HG03103 (cell line): Measurements from ENCODE around the gene VASH1.

Source experiments
- ATAC-seq: cut with Tn5 transposase; IDR thresholded peaks from one replicate; pipeline ENCODE4 v1.9.1; 2021; ENCODE audit warnings: low read depth; ENCODE audit not compliant: unreplicated experiment

VASH1 gene

DNA sequence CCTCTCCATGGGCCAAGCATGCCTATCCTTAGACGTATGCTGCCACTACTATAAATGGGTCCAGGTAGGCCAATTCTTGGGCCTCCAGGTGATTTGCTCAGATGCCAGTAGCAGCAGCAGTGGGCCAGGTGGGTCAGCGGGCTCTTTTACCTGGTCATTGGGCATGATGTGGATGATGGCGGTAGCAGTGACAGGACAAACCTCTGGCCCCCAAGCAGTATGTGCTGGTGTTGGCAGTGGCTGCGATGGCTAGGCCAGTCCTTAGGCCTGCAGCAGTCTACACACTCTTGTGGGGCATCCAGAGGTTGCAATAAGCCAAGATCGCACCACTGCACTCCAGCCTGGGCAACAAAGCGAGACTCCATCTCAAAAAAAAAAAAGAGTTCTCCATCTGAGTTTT is 19.1 kb upstream of the VASH1 start:
- ATAC-seq: no peak

DNA sequence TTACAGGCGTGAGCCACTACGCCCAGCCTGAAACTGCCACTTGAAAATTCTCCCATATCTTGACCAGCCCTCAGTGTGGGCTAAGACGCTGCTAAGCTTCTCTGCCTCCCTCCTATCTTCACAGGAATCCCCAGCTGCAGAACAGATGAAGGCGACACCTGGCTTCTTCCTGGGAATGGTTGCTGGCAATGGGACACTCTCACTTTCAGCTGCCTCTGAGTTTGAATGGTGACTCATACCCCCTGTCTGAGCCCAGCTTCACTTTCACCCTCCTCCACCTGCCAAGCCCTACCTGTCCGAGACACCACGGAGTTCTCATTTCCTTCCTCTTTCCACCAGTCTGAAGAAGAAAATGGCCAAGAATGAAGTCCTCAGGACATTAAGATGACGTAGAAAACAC is 18.3 kb upstream of the VASH1 start:
- no peak for ATAC-seq

DNA sequence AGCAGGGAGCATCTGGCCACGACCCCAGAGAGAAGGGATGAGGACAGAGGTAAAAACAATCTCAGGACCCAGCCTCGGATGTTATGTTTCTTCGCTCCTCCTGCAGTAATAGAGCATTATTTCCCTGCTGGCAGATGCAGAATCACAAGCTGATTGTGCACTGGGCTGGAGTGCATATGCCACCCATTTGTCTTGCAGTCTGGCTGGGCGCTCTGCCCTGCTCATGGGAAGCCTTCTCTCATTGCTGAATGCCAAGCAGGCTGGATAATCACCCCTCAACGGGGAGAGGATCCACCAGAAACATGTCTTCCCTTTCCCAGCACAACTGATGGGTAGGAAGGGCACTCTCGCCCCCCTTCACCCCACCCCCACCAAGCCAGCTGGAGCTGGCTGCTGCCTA is 8.5 kb upstream of the VASH1 start:
- no peak for ATAC-seq

DNA sequence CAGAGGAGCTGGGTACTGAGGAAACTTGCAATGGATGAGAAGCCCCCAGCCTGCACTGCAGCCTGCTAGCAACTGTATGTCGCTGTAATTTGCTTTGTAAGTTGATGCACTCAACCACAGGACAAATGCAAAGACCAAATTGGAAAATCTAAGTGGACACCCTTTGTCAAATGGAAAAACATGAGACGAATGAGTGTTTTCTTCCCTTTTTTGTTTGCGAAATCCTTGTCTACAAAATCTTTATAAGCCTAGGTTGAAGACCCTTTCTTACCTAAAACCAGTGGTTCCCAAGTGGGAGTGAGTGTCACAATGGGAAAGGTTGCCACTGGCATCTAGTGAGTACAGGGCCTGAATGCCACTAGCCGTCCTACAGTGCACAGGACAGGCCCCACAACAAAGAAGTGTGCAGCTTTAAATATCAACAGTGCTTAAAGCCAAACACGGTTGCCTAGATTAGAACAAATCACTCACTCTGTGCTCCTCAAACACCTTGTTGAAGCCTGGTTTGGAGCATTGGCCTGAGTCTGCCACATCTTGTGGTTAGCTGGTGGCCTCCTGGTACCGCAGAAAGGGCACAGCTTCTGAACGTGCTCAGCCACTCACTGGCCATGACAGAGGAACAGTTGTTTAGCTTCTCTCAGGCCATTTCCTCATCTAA is 7.6 kb upstream of the VASH1 start:
- no peak for ATAC-seq

DNA sequence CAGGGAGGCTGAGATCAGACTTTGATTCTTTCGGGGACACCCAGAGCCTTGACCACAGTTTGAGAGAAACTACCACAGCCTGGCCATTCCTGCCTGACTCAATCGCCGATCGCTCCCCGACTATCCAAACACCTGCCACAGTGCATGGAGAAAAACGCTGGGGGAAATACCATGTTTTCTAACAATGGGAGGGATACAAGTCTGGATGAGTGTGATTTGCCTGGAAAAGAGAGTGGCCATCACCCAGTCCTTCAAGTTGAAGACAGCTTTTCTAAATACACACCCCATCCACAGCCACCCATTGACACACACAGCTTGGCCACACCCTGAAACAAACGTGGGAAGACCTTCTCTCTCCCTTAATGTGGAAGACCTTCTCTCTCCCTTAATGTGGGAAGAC is 6.7 kb upstream of the VASH1 start:
- ATAC-seq: no peak

DNA sequence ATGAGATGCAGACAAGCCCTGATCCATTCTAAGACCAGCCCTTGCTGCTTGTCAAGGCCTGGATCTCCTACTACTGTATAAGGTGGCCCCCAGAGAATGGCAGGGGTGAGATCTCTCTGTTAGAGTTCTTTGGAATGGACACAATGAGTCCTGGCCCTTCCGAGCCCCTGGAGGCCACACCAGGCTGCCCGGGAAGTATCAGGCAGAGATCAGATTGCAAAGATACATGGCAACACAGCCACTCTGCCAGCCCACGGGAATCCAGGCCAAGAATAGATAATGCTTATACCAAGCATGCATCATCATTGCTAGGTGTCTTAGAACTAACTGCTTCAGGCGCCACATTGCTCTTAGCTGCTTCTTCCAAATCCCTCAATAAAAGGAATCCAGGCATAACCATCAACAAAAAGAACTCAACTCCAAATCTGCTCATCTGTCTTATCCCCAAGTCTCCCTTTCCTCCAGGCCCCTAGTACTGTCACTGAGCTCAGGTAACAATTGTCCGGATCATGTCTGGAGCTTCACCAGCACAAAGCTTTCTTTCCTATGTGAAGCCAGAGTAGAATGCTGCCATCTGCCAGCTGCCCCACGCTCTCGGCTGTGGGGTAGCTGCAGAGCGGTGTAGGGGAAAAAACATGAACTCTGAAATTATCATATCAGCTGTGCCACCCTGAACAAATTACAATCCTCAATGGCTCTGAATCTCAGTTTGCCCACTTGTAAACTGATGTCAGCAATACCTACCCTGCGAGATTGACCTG is 5.5 kb upstream of the VASH1 start:
- ATAC-seq: no peak

DNA sequence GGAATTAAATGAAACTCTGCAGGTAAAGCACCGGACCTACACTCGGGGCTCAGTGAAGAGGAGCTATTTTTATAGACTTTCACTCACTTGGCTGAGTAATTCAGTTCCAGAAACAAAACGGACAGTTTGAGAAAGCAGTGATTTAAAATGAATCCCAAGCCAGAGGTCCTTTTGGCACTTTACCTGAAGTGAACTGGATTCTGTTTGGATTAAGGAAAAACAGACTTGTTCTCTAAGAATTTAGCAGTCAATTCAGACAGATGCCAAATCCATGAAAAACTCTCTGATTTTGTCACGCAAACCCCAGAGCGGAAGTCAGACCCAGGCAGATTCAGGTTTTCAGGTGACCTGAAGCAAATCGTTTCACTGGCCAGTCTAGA is 4.9 kb upstream of the VASH1 start:
- no peak for ATAC-seq

DNA sequence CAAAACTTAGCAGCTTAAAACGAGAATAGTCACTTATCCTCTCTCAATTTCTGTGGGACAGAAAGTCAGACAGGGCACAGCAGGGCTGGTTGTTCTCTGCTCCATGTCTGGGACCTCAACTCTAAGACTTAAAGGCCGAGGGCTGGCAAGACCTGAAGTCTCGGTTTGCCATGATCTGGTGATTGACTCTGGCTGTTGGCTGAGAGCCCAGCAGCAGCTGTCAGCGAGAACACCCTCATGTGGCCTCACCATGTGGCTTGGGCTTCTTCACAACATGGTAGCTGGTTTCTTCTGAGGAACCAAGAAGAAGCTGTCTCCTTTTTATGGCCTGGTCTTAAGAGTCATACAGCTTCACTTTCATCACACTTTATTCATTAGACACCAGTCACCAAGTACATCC is 1.7 kb upstream of the VASH1 start:
- no peak for ATAC-seq

DNA sequence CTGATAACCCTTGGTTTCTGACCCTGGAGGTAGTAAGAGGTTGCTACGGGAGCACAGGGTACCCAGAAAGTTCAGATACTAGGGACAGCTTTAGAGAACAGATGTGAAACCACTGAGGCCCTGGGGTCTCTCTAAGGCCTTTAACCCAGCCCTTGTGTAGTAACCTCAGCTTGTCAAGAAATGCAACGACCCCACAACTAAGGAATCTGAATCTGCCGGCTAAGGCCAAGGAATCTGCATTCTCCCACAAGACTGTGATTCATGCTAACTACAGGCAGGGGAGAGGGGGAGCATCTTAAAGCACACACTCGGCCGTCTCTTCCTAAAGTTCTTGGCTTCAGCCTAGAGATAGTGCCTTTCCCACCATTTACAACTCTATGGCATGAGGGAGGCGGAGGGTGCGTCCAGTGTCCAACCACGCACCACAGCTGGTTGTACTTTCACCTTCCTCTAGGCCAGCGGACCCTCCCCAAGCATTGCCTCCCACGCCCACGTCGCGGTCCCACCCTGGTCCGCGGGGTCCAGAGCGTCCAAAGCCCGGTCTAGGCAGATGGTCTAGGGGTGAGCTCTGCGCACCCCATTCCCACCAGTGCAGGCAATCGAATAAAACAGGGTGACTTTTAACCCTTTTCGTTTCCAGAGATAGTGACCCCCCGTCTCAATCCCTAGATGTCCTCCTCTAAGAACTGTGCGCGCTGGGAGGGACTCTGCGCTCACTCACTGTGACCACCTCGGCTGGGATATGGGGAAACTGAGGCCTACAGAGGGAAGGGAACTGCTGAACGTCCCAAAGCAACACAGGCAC is 735 bp upstream of the VASH1 start:
- no peak for ATAC-seq

DNA sequence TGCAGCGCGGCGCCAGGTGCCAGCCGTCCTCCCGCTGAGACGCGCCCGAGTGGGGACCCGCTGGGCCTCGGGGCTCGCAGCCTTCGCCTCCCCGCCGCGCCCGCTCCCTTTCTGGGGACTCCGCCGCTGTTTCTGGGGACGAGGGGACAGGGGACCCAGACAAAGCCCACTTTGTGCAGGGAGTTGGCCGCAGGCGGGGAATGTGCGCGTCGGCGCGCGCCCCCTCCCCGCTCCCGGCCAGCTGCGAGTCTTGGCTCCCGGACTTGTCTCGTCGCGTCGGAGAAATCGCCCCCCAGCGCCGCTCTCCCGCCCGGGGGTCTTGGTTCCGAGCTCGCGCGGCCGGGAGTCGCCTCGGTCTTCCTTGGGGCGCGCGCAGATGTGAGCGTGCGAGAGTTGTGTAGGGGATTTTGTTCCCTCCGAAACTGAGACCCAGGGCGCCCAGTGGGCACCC is 717 bp downstream of the VASH1 start:
- ATAC-seq: no peak

DNA sequence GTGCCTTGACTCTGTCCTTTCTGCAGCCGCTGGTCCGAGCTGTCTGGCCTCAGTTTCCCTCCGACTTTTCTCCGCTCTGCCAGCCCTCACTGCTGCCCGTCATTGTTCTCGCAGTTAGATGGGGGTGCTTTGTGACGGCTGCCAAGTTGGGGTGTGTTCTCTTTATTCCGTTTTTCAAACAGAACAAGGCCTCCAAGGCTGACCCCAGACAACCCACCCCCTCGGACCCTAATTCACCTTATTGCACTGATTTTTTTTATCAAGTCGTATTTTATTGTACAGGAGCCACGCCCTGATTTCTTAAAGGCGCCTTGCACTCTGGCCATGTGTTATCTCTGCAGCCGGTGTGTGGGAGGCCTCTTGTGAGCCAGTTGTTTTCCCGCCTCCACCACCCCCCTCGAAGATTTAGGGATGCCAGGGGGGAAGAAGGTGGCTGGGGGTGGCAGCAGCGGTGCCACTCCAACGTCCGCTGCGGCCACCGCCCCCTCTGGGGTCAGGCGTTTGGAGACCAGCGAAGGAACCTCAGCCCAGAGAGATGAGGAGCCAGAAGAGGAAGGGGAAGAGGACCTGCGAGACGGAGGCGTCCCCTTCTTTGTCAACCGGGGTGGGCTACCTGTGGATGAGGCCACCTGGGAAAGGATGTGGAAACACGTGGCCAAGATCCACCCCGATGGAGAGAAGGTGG is 1.3 kb downstream of the VASH1 start:
- no peak for ATAC-seq

DNA sequence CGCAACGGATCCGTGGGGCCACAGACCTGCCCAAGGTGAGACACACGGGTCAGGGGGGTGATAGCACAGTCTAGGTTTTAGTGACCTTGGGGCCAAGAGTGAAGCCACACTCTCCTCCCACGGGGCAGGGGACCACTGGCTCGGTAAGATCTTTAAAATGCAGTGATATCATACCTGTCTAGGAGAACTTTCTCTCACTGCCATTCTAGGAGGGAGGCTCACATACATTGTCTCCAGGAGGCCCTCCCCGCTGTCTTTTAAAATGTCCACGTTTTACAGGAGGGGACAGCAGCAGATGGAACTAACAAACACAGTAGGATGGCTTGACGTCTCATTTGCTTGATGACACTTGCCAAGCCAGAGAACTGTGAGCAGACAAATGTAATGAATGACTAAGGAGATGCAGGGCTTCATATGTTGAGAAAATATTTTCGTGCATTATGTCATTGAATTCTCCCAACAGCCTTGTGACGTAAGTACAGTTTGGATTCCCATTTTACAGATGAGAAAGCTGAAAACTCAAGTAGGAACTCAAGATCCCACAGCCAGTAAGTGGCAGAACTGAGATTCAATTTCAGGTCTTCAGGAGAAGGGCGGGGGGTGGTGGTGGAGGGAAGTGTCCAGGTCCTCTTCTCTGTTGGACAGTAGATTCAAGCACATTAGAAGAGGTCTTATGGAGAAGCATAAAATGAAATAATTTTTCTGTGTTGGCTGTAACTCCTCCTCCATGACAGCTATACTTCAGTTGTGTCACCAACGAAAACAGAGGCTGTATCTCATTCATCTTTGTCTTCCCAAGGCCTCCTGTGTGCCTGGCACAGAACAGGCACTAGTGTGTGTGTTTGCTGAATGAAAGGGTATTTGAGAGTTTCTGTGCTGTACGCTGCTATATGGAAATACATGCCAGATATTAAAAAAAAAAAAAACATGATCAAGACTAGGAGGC is 2.1 kb downstream of the VASH1 start:
- ATAC-seq: no peak

DNA sequence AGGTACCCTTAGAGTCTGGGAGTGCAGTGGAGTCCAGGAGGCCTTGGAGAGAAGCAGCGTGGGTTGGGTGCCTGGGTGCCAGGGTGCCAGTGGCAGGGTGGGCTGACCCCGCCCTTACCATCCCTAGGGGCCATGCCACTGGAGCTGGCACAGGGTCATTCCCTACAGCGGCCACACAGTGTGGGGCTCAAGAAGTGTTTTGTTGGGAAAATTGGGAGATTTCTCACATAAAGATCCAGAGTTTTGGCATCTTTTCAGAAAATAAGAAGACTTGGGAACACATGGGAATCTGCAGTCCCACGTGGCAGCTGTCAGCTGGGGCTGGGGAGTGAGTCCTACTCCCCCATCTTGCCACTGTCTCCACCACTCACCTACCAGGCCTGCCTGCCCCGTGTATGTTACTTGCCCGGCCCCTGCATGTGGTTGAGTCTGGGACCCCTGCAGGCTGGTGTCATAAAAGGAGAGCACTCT is 4.2 kb downstream of the VASH1 start:
- ATAC-seq: no peak

DNA sequence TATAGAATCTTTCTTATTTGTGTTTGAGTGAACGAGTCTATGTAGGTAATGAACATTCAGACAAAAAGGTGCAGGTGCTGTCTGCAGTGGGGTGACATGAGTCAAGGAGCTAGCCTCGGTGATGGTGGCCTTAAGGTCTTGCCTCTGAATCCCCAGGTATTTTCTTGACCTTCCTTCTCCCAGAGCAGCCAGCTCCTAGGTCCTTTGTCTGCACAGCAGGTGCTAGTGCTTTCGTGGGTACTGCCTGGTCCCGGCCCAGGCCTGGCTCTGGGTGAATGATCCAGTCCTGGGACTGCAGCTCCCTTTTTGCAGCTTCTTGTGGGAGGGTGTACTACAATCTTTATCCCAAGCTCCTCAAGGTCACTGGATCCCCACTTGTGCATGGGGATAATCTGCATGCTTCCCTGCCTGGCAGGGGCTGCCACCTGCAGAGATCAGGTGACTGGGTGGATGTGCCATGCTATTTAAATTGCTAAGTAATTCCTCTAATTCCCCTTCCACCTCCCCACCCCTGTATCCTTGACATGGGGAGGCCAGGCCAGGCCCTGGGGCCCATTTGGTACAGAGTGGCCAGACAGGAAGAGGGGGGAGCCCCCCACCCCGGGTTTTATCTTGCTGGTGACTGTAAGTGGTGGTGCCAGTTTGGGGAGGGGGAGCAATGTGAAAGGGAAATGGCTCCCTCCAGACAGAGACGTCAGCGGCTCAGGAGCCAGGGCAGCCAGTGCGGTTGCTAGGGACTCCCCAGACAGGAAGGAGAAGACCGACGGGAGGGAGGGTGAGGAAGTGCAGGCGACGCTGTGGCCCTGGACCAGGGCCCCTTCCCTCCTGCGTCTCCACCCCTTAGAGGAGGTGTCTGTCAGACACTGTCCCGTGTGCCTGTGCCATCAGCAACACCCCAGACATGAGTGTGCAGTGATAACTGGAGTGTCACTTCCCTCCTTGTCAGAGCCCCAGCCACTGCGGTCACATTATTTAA is 6.7 kb downstream of the VASH1 start:
- peak; percentile 92 for ATAC-seq

DNA sequence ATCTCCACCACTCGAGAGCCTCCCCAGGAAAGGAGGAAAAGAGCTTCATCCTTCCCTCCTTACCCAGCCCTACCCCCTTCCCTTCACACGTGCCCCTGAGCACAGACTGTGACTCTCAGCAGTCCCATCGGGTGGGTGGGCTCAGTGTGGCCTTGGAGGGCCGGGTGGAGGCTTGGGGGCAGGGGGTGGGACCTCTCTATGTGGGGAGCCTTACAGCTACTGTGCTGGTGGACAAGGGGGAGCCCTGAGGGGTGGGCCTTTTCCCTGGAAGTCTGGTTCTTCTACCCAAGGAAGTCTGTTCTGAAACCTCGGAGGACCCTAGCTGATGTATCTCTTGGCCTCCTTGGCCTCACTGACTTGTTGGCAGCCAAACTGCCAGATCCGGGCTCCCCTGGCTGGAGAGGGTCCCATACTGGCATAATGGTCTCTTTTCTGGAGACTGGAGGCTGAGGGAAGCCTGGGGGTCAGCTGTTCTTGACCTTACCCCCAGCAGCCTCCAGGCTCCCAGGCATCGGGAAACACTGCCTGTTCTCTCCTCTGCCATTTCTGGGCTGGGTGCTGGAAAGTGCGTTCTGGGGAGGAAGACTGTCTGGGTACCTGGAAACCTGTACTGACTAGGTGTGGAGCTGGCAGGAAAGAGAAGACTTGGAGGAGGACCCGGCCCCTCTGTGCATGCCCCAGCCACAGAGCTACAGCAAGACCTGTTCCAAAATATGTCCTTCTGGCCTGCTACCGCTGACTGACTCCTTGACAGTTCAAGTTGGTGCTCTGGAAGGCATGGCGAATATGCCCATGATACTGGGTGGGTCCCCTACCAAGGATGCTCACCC is 7.6 kb downstream of the VASH1 start:
- no peak for ATAC-seq

DNA sequence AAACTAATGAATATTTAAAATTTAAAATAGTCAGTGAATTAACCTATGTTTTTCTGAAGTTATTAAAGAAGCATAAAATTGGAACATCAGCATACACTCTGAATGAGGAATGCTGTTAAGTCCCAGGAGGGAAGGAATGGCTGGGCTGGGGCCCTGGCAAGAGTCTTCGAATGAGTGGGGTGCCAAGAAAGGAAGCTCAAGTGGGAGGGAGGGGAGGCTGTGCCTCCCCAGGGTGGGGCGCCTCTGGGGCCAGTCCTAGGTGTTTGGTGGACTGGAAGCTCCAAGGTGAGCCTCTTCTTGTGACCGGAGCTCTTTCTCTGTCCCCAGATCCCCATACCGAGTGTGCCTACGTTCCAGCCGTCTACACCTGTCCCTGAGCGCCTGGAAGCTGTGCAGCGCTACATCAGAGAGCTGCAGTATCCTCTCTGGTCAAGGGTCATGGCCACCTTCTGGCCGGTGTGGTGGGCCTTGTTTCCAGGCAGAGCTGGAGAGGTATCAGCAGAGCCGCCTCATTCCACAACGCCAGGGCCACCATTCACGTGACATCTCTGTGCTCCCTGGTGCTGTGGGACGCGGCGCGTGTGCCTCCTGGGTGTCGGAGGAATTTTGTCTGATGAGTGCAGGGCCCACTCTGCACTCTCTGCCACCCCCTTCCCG is 8.5 kb downstream of the VASH1 start:
- ATAC-seq: no peak
